Measurements from ENCODE around the gene CCDC157.

Gene CCDC157

DNA sequence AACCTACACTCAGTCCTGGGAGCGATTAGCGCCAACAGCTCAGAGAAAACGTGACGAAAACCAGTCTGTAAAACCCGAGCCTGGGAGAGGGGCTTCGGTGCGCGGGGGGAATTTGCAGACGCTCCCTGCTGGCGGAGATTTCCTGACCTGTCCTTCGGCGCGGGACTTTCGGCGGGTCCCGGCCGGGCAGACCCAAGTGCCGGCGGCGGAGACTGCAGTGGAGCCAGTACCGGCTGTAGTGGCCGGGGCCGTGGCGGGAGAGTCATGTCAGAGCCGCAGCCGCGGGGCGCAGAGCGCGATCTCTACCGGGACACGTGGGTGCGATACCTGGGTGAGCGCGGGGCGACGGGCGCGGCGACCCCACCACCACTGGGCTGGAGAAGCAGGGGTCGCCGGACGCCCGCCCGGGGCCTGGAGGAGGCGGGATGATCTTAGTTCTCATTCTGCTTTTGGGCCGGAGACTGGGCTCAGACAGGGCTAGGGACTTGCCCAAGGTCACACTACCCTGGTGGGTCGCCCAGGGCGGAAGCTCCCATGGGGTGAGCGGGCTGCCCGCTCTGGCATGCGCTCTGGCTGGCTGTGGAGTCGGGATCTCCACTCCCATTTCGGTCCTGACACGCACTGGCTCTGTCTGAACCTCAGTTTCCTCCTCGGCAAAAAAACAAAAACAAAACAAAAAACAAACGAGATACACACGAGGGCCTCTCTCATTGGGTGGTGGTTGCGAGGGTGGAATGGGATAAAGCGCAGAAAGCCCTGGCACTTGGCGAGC, 69.0 kb downstream of the CCDC157 start, which contains the start of gene MTFP1 (continued):
- TF ChIP-seq ZNF426 (tag by site-specific recombination; IDR thresholded peaks at IDR 0.05) (no peak), ZNF266 (tag by site-specific recombination; IDR thresholded peaks at IDR 0.05; ENCODE audit: low read depth) (no peak), ZNF660 (tag by site-specific recombination; IDR thresholded peaks at IDR 0.05) (0 out of 2 replicates have a peak, but pooled peaks have one; percentile 39), ZNF157 (tag by site-specific recombination; IDR thresholded peaks at IDR 0.05) (no peak), ZNF837 (tag by site-specific recombination; IDR thresholded peaks at IDR 0.05) (no peak), ZNF548 (tag by site-specific recombination; IDR thresholded peaks at IDR 0.05) (no peak), ZNF404 (tag by site-specific recombination; IDR thresholded peaks at IDR 0.05) (no peak), ZNF624 (tag by site-specific recombination; IDR thresholded peaks at IDR 0.05) (no peak), ZNF514 (tag by site-specific recombination; IDR thresholded peaks at IDR 0.05) (no peak), ZNF433 (tag by site-specific recombination; IDR thresholded peaks at IDR 0.05; ENCODE audit: low read depth) (0 out of 2 replicates have a peak, but pooled peaks have one; percentile 9), ZNF600 (tag by site-specific recombination; IDR thresholded peaks at IDR 0.05) (0 out of 2 replicates have a peak, but pooled peaks have one; percentile 27), ZNF521 (tag by site-specific recombination; IDR thresholded peaks at IDR 0.05) (no peak), ZNF362 (tag by site-specific recombination; IDR thresholded peaks at IDR 0.05) (no peak), ZNF354C (tag by site-specific recombination; IDR thresholded peaks at IDR 0.05; ENCODE audit: borderline replicate concordance, low read depth) (no peak), ZNF280C (tag by site-specific recombination; IDR thresholded peaks at IDR 0.05) (no peak), ZNF792 (tag by site-specific recombination; IDR thresholded peaks at IDR 0.05) (no peak), ZNF140 (tag by site-specific recombination; IDR thresholded peaks at IDR 0.05) (no peak), ZFP37 (tag by site-specific recombination; IDR thresholded peaks at IDR 0.05) (peak; percentile 57; the same call in 1 of the 2 replicates), ZFHX2 (tag by site-specific recombination; conservative IDR thresholded peaks at IDR 0.05) (no peak; the same call in 1 of the 2 replicates), SCRT1 (tag by site-specific recombination; IDR thresholded peaks at IDR 0.05; ENCODE audit: borderline replicate concordance) (no peak), SCRT2 (tag by site-specific recombination; IDR thresholded peaks at IDR 0.05) (no peak), ZNF274 (IDR thresholded peaks at IDR 0.05; ENCODE audit: low read length) (no peak), ZNF274 (tag by site-specific recombination; IDR thresholded peaks at IDR 0.05; ENCODE audit: borderline replicate concordance) (no peak), ZNF394 (tag by site-specific recombination; IDR thresholded peaks at IDR 0.05; ENCODE audit: borderline replicate concordance) (peak; percentile 46; the same call in 1 of the 2 replicates), ZNF555 (tag by site-specific recombination; conservative IDR thresholded peaks at IDR 0.05) (no peak), ZNF785 (tag by site-specific recombination; IDR thresholded peaks at IDR 0.05) (peak; percentile 44; the same call in 1 of the 2 replicates), ZNF248 (tag by site-specific recombination; IDR thresholded peaks at IDR 0.05) (no peak), ZNF560 (tag by site-specific recombination; IDR thresholded peaks at IDR 0.05; ENCODE audit: borderline replicate concordance) (no peak), KLF16 (tag by site-specific recombination; IDR thresholded peaks at IDR 0.05) (peak; percentile 63; the same call in 1 of the 2 replicates), ZNF366 (tag by site-specific recombination; conservative IDR thresholded peaks at IDR 0.05) (no peak), ZNF645 (tag by site-specific recombination; IDR thresholded peaks at IDR 0.05) (no peak), ZNF707 (tag by site-specific recombination; IDR thresholded peaks at IDR 0.05) (no peak)
- TF ChIP-seq, protein P1, sequence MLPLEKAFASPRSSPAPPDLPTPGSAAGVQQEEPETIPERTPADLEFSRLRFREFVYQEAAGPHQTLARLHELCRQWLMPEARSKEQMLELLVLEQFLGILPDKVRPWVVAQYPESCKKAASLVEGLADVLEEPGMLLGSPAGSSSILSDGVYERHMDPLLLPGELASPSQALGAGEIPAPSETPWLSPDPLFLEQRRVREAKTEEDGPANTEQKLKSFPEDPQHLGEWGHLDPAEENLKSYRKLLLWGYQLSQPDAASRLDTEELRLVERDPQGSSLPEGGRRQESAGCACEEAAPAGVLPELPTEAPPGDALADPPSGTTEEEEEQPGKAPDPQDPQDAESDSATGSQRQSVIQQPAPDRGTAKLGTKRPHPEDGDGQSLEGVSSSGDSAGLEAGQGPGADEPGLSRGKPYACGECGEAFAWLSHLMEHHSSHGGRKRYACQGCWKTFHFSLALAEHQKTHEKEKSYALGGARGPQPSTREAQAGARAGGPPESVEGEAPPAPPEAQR (tag by site-specific recombination; IDR thresholded peaks at IDR 0.05) = no peak
- TF ChIP-seq, protein P2, sequence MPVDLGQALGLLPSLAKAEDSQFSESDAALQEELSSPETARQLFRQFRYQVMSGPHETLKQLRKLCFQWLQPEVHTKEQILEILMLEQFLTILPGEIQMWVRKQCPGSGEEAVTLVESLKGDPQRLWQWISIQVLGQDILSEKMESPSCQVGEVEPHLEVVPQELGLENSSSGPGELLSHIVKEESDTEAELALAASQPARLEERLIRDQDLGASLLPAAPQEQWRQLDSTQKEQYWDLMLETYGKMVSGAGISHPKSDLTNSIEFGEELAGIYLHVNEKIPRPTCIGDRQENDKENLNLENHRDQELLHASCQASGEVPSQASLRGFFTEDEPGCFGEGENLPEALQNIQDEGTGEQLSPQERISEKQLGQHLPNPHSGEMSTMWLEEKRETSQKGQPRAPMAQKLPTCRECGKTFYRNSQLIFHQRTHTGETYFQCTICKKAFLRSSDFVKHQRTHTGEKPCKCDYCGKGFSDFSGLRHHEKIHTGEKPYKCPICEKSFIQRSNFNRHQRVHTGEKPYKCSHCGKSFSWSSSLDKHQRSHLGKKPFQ (tag by site-specific recombination; IDR thresholded peaks at IDR 0.05) = no peak
